Ovary (tissue), 9 donors: Measurements from ENCODE around the gene NOTCH4. TPM values are rescaled to one million over a fixed set of nuclear protein-coding genes. Genes with fewer than 3 reads are reported as not detected.

Experiments
- DNase-seq, 5 donors: peaks; one replicate each; pipeline ENCODE4 v3.0.0-alpha.2; 2019 to 2020
- H3K27ac ChIP-seq, 2 donors: fragments of 200-600 bp; one replicate each; pipeline versions ENCODE4 v1.5.1 to v1.8.0; 2019 to 2022
- H3K27me3 ChIP-seq: fragments of 200-600 bp; one replicate; pipeline ENCODE4 v1.8.0; 2022
- H3K36me3 ChIP-seq: fragments of 200-600 bp; sonication (generic); one replicate; pipeline ENCODE4 v1.5.1; 2019
- H3K4me1 ChIP-seq: one replicate; pipeline ENCODE4 v1.8.1; 2013; ENCODE audit warnings: mild to moderate bottlenecking, moderate library complexity; ENCODE audit not compliant: insufficient read depth
- H3K4me3 ChIP-seq: fragments of 200-600 bp; sonication (generic); one replicate; pipeline ENCODE4 v1.5.1; 2017
- H3K9me3 ChIP-seq, 2 donors: fragments of 200-600 bp in 1 of 2; sonication (generic) in 1 of 2; one replicate each; pipeline versions ENCODE4 v1.5.1 to v1.8.1; 2013 to 2019; ENCODE audit warnings: mild to moderate bottlenecking in 1 of 2, moderate library complexity in 1 of 2
- CTCF ChIP-seq, 3 donors: fragments of 450-650 bp in 2 of 3; fragments of 200-600 bp in 1 of 3; IDR thresholded peaks; one replicate each; pipeline versions ENCODE4 v1.5.1 to v1.8.0; 2016 to 2022; ENCODE audit warnings: antibody characterized with exemption in 3 of 3, mild to moderate bottlenecking in 1 of 3
- EP300 ChIP-seq: sonication (generic); formaldehyde crosslinking; IDR thresholded peaks from one replicate; pipeline ENCODE4 v1.6.1; 2017; ENCODE audit warnings: antibody characterized with exemption
- POLR2A ChIP-seq: fragments of 450-650 bp; IDR thresholded peaks from one replicate; pipeline ENCODE4 v1.6.1; 2017; ENCODE audit warnings: antibody characterized with exemption, mild to moderate bottlenecking, moderate library complexity
- WGBS, 3 donors: extraction: QIAGEN DNeasy Blood & Tissue Kit in 1 of 3; methylation state at CpG; one replicate each; pipeline versions ENCODE4 v1.1.5 to v1.1.7; 2013 to 2017; 5-methylcytosine and 5-hydroxymethylcytosine counted together
- intact Hi-C, 4 donors: fragments of 100-400 bp; cut with DNase I; formaldehyde crosslinking; loops; one replicate each; pipeline versions ENCODE4 v1.11.0 to v1.15.1; 2022 to 2023
- polyA plus RNA-seq, 2 donors: library from polyadenylated mRNA; stranded (reverse); fragments of 200-250 nt in 1 of 2; fragments of 350-450 nt in 1 of 2; fragmentation: Illumina TruSeq in 1 of 2; extraction: RNeasy Lipid Tissue Mini Kit (QIAGEN cat#74804) in 1 of 2; gene quantifications; one replicate each; pipeline ENCODE4 v1.2.3, GENCODE V29; 2013 to 2014
- total RNA-seq, 7 donors: library from RNA; depleted of rRNA in 2 of 7; stranded (reverse); fragments of >200 nt in 2 of 7; fragmentation: NEBNext Ultra II Directional in 3 of 7; extraction: Animal tissue kit (Norgen Biotek cat#: 25700) in 3 of 7; gene quantifications; one replicate each; pipeline versions ENCODE4 v1.1.0 to v1.2.4, GENCODE V29; 2016 to 2023
- donor health status: DM: no; HTN: no; CAD: no; lungs with moderate emphysema.
- donor health status: DM: no; HTN: no; CAD: no.
- donor health status: Bipolar disorder and iron deficiency.
- donor health status: DM: yes; HTN: yes; CAD: no.
- donor health status: DM: no; HTN: no; CAD: no.
- donor health status: DM: yes; HTN: yes; CAD: no.

NOTCH4 gene
- total and polyA plus RNA-seq, 9 donors = 7.2 to 21.2 (median 12.4) TPM

- Histone ChIP-seq H3K27me3 (no peaks in the 10 kb centered on the region), H3K27ac (peak overlapping the region; percentile 90 to 94), H3K36me3 (no peaks in the 10 kb centered on the region), H3K9me3 (no peaks in the 10 kb centered on the region), H3K4me1 (peaks cover 9% of the 10 kb centered on the region), H3K4me3 (peak overlapping the region; percentile 51)
- WGBS, 3 donors = 3 to 16% (median 5%) methylated on average over 35 of the region's 35 CpGs
- intact Hi-C loops = loop anchor here in 1 of 4 donors (10.0 kb wide), 1 partner anchor 68 kb away; no protein-coding TSS in a partner anchor
- DNase-seq = peak in 4 of 5 donors; percentile 67 to 75 (median 73)
- TF ChIP-seq CTCF (IDR thresholded peaks at IDR 0.05) = no peak
- peak; percentile 19 for TF ChIP-seq POLR2A
These were observed 70.9 kb downstream of the NOTCH4 start for GRCh38 chr6:32152769-32153563.

GRCh38 chr6:32151863-32152768 is 71.8 kb downstream of the NOTCH4 start, which contains the start of gene PRRT1:
Gene PRRT1 (minus strand): TSS chr6:32151939. CDS start chr6:32151827, 112 bp downstream.
- H3K36me3 ChIP-seq = no peaks in the 10 kb centered on the region
- peak within 1 kb of the TSS; percentile 51 for H3K4me3 ChIP-seq
- 1 to 3% (median 2%) methylated on average over 15 to 21 of the region's 24 CpGs for WGBS, 3 donors
- peak within 1 kb of the TSS; percentile 90 to 94 for H3K27ac ChIP-seq
- DNase-seq = peak; percentile 46 to 61 (median 60)
- peaks cover 9% of the 10 kb centered on the region for H3K4me1 ChIP-seq
- no peak for TF ChIP-seq EP300
- no peaks in the 10 kb centered on the region for H3K9me3 ChIP-seq
- intact Hi-C loops = loop anchor here in 1 of 4 donors (10.0 kb wide), 1 partner anchor 67 kb away; no protein-coding TSS in a partner anchor
- H3K27me3 ChIP-seq = no peaks in the 10 kb centered on the region

GRCh38 chr6:32151181-32151862 is 72.5 kb downstream of the NOTCH4 start:
- DNase-seq = peak in 1 of 5 donors; percentile 37
- intact Hi-C loops = loop anchor here in 1 of 4 donors (10.0 kb wide), 1 partner anchor 67 kb away; no protein-coding TSS in a partner anchor
- WGBS, 3 donors = 8 to 11% (median 8%) methylated on average over 8 of the region's 8 CpGs
- Histone ChIP-seq H3K27ac (peak overlapping the region; percentile 90 to 94), H3K27me3 (no peaks in the 10 kb centered on the region), H3K4me3 (peak overlapping the region; percentile 51), H3K36me3 (no peaks in the 10 kb centered on the region), H3K9me3 (no peaks in the 10 kb centered on the region), H3K4me1 (peaks cover 9% of the 10 kb centered on the region)
- TF ChIP-seq EP300 = no peak
- no peak for TF ChIP-seq POLR2A
- TF ChIP-seq CTCF (IDR thresholded peaks at IDR 0.05) = no peak

GRCh38 chr6:32149932-32150870 is 73.7 kb downstream of the NOTCH4 start:
- H3K9me3 ChIP-seq = no peaks in the 10 kb centered on the region
- peaks cover 5% of the 10 kb centered on the region for H3K4me1 ChIP-seq
- intact Hi-C loops = loop anchor here in 1 of 4 donors (10.0 kb wide), 1 partner anchor 65 kb away; no protein-coding TSS in a partner anchor
- no peaks in the 10 kb centered on the region for H3K36me3 ChIP-seq
- peak overlapping the region; percentile 90 to 94 for H3K27ac ChIP-seq
- H3K4me3 ChIP-seq = peak overlapping the region; percentile 51
- H3K27me3 ChIP-seq = no peaks in the 10 kb centered on the region
- 10 to 23% (median 17%) methylated on average over 44 to 55 of the region's 55 CpGs for WGBS, 3 donors
- DNase-seq = peak in 2 of 5 donors; percentile 59
- TF ChIP-seq EP300 (no peak), CTCF (IDR thresholded peaks at IDR 0.05) (no peak), POLR2A (no peak)
